ENCODE measurements around the gene CREB5. TPM values are rescaled to one million over a fixed set of nuclear protein-coding genes. Genes with fewer than 3 reads are reported as not detected.
"Not testable (repeated sequence)": the region's sequence is repeated elsewhere in the genome, so short reads cannot be mapped to it uniquely, and the experiment has no call there.

Gene CREB5
- total and polyA plus RNA-seq, 5 donors = 4.0 to 20.4 (median 9.9) TPM

GRCh38 chr7:28597284-28597683, 185.0 kb downstream of the CREB5 start:
- no peak for DNase-seq
- WGBS = 78% methylated on average over 2 of the region's 2 CpGs

GRCh38 chr7:28598037-28598436, 185.7 kb downstream of the CREB5 start:
- H3K4me3 ChIP-seq (ENCODE audit: low read length); H3K27ac ChIP-seq (ENCODE audit: low read length); H3K9me3 ChIP-seq (ENCODE audit: control insufficient read depth, low read length); H3K27me3 ChIP-seq (ENCODE audit: control insufficient read depth, insufficient read depth); DNase-seq; intact Hi-C loops (cut with DNase I); ATAC-seq; H3K4me1 ChIP-seq (ENCODE audit: control insufficient read depth, insufficient read depth, low read length): not testable (repeated sequence)
- WGBS = 76% methylated on average over 5 of the region's 5 CpGs

More at GRCh38 chr7:28597284-28597683, 185.0 kb downstream of the CREB5 start:
- ATAC-seq = no peak
- Histone ChIP-seq H3K27ac (ENCODE audit: low read length) (no peak overlapping the region), H3K4me3 (ENCODE audit: low read length) (no peak overlapping the region), H3K27me3 (ENCODE audit: control insufficient read depth, insufficient read depth) (no peaks in the 10 kb centered on the region), H3K4me1 (ENCODE audit: control insufficient read depth, insufficient read depth, low read length) (no peaks in the 10 kb centered on the region), H3K9me3 (ENCODE audit: control insufficient read depth, low read length) (no peaks in the 10 kb centered on the region)
- intact Hi-C loops (cut with DNase I) = no loop called here

- Histone ChIP-seq H3K27me3 (ENCODE audit: control insufficient read depth, insufficient read depth) (no peaks in the 10 kb centered on the region), H3K9me3 (ENCODE audit: control insufficient read depth, low read length) (no peaks in the 10 kb centered on the region), H3K27ac (ENCODE audit: low read length) (no peak overlapping the region), H3K4me3 (ENCODE audit: low read length) (no peak overlapping the region), H3K4me1 (ENCODE audit: control insufficient read depth, insufficient read depth, low read length) (no peaks in the 10 kb centered on the region)
- 93% methylated on average over 3 of the region's 3 CpGs for WGBS
- intact Hi-C loops (cut with DNase I) = no loop called here
- ATAC-seq (no peak), DNase-seq (no peak)
These were observed 186.3 kb downstream of the CREB5 start for GRCh38 chr7:28598586-28598985.

- intact Hi-C loops (cut with DNase I) = no loop called here
- H3K4me1 ChIP-seq (ENCODE audit: control insufficient read depth, insufficient read depth, low read length) = no peaks in the 10 kb centered on the region
- WGBS = 89% methylated on average over 5 of the region's 5 CpGs
- H3K9me3 ChIP-seq (ENCODE audit: control insufficient read depth, low read length) = no peaks in the 10 kb centered on the region
- H3K4me3 ChIP-seq (ENCODE audit: low read length) = no peak overlapping the region
- ATAC-seq (no peak), DNase-seq (no peak)
- no peak overlapping the region for H3K27ac ChIP-seq (ENCODE audit: low read length)
- no peaks in the 10 kb centered on the region for H3K27me3 ChIP-seq (ENCODE audit: control insufficient read depth, insufficient read depth)
These were observed 187.1 kb downstream of the CREB5 start for GRCh38 chr7:28599411-28599810.

GRCh38 chr7:28602282-28602681, 190.0 kb downstream of the CREB5 start:
- Histone ChIP-seq H3K27ac (ENCODE audit: low read length) (no peak overlapping the region), H3K9me3 (ENCODE audit: control insufficient read depth, low read length) (no peaks in the 10 kb centered on the region), H3K4me1 (ENCODE audit: control insufficient read depth, insufficient read depth, low read length) (no peaks in the 10 kb centered on the region), H3K4me3 (ENCODE audit: low read length) (no peak overlapping the region), H3K27me3 (ENCODE audit: control insufficient read depth, insufficient read depth) (no peaks in the 10 kb centered on the region)
- ATAC-seq = no peak
- no peak for DNase-seq
- intact Hi-C loops (cut with DNase I) = no loop called here
- 99% methylated on average over 3 of the region's 3 CpGs for WGBS

GRCh38 chr7:28605427-28606085, 193.2 kb downstream of the CREB5 start:
- ATAC-seq (peak in 1 of 2 donors; percentile 61), DNase-seq (no peak)
- Histone ChIP-seq H3K4me1 (ENCODE audit: control insufficient read depth, insufficient read depth, low read length) (no peaks in the 10 kb centered on the region), H3K4me3 (ENCODE audit: low read length) (no peak overlapping the region), H3K27me3 (ENCODE audit: control insufficient read depth, insufficient read depth) (no peaks in the 10 kb centered on the region), H3K27ac (ENCODE audit: low read length) (no peak overlapping the region), H3K9me3 (ENCODE audit: control insufficient read depth, low read length) (no peaks in the 10 kb centered on the region)
- WGBS = 21% methylated on average over 7 of the region's 7 CpGs
- intact Hi-C loops (cut with DNase I) = no loop called here

GRCh38 chr7:28606421-28606820, 194.1 kb downstream of the CREB5 start:
- DNase-seq (no peak), ATAC-seq (no peak)
- Histone ChIP-seq H3K9me3 (ENCODE audit: control insufficient read depth, low read length) (no peaks in the 10 kb centered on the region), H3K4me3 (ENCODE audit: low read length) (no peak overlapping the region), H3K27ac (ENCODE audit: low read length) (no peak overlapping the region), H3K4me1 (ENCODE audit: control insufficient read depth, insufficient read depth, low read length) (no peaks in the 10 kb centered on the region), H3K27me3 (ENCODE audit: control insufficient read depth, insufficient read depth) (no peaks in the 10 kb centered on the region)
- intact Hi-C loops (cut with DNase I) = no loop called here

GRCh38 chr7:28607855-28608193, 195.5 kb downstream of the CREB5 start:
- intact Hi-C loops (cut with DNase I) = no loop called here
- DNase-seq = no peak
- Histone ChIP-seq H3K27ac (ENCODE audit: low read length) (no peak overlapping the region), H3K27me3 (ENCODE audit: control insufficient read depth, insufficient read depth) (no peaks in the 10 kb centered on the region), H3K9me3 (ENCODE audit: control insufficient read depth, low read length) (no peaks in the 10 kb centered on the region), H3K4me1 (ENCODE audit: control insufficient read depth, insufficient read depth, low read length) (no peaks in the 10 kb centered on the region), H3K4me3 (ENCODE audit: low read length) (no peak overlapping the region)
- WGBS = 43% methylated on average over 4 of the region's 4 CpGs
- ATAC-seq = no peak

GRCh38 chr7:28608237-28608656, 195.9 kb downstream of the CREB5 start:
- intact Hi-C loops (cut with DNase I) = no loop called here
- no peak overlapping the region for H3K4me3 ChIP-seq (ENCODE audit: low read length)
- WGBS = 84% methylated on average over 1 of the region's 1 CpG
- DNase-seq (no peak), ATAC-seq (no peak)
- H3K4me1 ChIP-seq (ENCODE audit: control insufficient read depth, insufficient read depth, low read length) = no peaks in the 10 kb centered on the region
- no peak overlapping the region for H3K27ac ChIP-seq (ENCODE audit: low read length)
- H3K27me3 ChIP-seq (ENCODE audit: control insufficient read depth, insufficient read depth) = no peaks in the 10 kb centered on the region
- H3K9me3 ChIP-seq (ENCODE audit: control insufficient read depth, low read length) = no peaks in the 10 kb centered on the region

GRCh38 chr7:28608731-28609130, 196.4 kb downstream of the CREB5 start:
- Histone ChIP-seq H3K4me1 (ENCODE audit: control insufficient read depth, insufficient read depth, low read length) (no peaks in the 10 kb centered on the region), H3K4me3 (ENCODE audit: low read length) (no peak overlapping the region), H3K9me3 (ENCODE audit: control insufficient read depth, low read length) (no peaks in the 10 kb centered on the region), H3K27ac (ENCODE audit: low read length) (no peak overlapping the region), H3K27me3 (ENCODE audit: control insufficient read depth, insufficient read depth) (no peaks in the 10 kb centered on the region)
- no peak for ATAC-seq
- no peak for DNase-seq
- intact Hi-C loops (cut with DNase I) = no loop called here
- WGBS = 73% methylated on average over 3 of the region's 3 CpGs

- ATAC-seq (peak in 1 of 2 donors; percentile 76), DNase-seq (peak in 1 of 3 donors; percentile 55)
- Histone ChIP-seq H3K27me3 (ENCODE audit: control insufficient read depth, insufficient read depth) (no peaks in the 10 kb centered on the region), H3K4me3 (ENCODE audit: low read length) (no peak overlapping the region), H3K27ac (ENCODE audit: low read length) (no peak overlapping the region), H3K9me3 (ENCODE audit: control insufficient read depth, low read length) (no peaks in the 10 kb centered on the region), H3K4me1 (ENCODE audit: control insufficient read depth, insufficient read depth, low read length) (no peaks in the 10 kb centered on the region)
- WGBS = 51% methylated on average over 3 of the region's 3 CpGs
- intact Hi-C loops (cut with DNase I) = no loop called here
These were observed 197.3 kb downstream of the CREB5 start for GRCh38 chr7:28609608-28610007.

GRCh38 chr7:28611399-28611897, 199.1 kb downstream of the CREB5 start:
- intact Hi-C loops (cut with DNase I); H3K9me3 ChIP-seq (ENCODE audit: control insufficient read depth, low read length); H3K27ac ChIP-seq (ENCODE audit: low read length); H3K4me1 ChIP-seq (ENCODE audit: control insufficient read depth, insufficient read depth, low read length); H3K27me3 ChIP-seq (ENCODE audit: control insufficient read depth, insufficient read depth); H3K4me3 ChIP-seq (ENCODE audit: low read length); DNase-seq; ATAC-seq: not testable (repeated sequence)
- 97% methylated on average over 4 of the region's 4 CpGs for WGBS
